ENCODE results near the gene DENND1A.

Gene DENND1A

GRCh38 chr9:123445981-123446610, 483.8 kb downstream of the DENND1A start:
- no peak overlapping the region for H4K91ac ChIP-seq (ENCODE audit: low read length)
- H2AK5ac ChIP-seq (ENCODE audit: low read length, severe bottlenecking): no peak overlapping the region
- no peaks in the 10 kb centered on the region for H3K27me3 ChIP-seq (ENCODE audit: control insufficient read depth in 1 of 2, insufficient read depth in 1 of 2, low read length in 2 of 2)
- no peak overlapping the region for H3K23ac ChIP-seq (ENCODE audit: low read length in 2 of 2)
- no peak overlapping the region for H3K27ac ChIP-seq (ENCODE audit: low read length, poor library complexity, severe bottlenecking)
- H3K9ac ChIP-seq (ENCODE audit: low read length): no peak overlapping the region
- H2AFZ ChIP-seq (ENCODE audit: low read depth, low read length): no peak overlapping the region
- H2BK120ac ChIP-seq (ENCODE audit: low read depth, low read length): no peak overlapping the region
- H2BK12ac ChIP-seq (ENCODE audit: low read length in 2 of 2): no peak overlapping the region
- H3K4me2 ChIP-seq (ENCODE audit: low read length, poor library complexity, severe bottlenecking): no peak overlapping the region
- DNase-seq: no peak
- no peak overlapping the region for H3K14ac ChIP-seq (ENCODE audit: low read length in 2 of 2)
- no peak overlapping the region for H3K4me3 ChIP-seq (ENCODE audit: insufficient read depth in 1 of 2, low read depth in 1 of 2, low read length in 2 of 2)
- no peaks in the 10 kb centered on the region for H3K79me1 ChIP-seq (replicated peaks; ENCODE audit: low read length, poor library complexity, severe bottlenecking)
- H3K18ac ChIP-seq (ENCODE audit: low read depth in 1 of 2, low read length in 2 of 2): no peak overlapping the region
- H2BK5ac ChIP-seq (ENCODE audit: low read depth, low read length, poor library complexity, severe bottlenecking): no peak overlapping the region
- peaks cover 4 to 10% of the 10 kb centered on the region in 2 experiments for H3K36me3 ChIP-seq (ENCODE audit: control insufficient read depth in 1 of 2, insufficient read depth in 2 of 2, low read depth in 1 of 2, low read length in 2 of 2)
- no peak overlapping the region for H4K8ac ChIP-seq (ENCODE audit: low read length)
- H3K9me3 ChIP-seq (ENCODE audit: control insufficient read depth, low read length): no peaks in the 10 kb centered on the region
- 87% methylated on average over 6 of the region's 10 CpGs for WGBS
- H2BK15ac ChIP-seq (ENCODE audit: low read depth, poor library complexity, severe bottlenecking): no peak overlapping the region
- H3K4me1 ChIP-seq (ENCODE audit: control insufficient read depth, insufficient read depth, low read depth, low read length): peaks cover 2% of the 10 kb centered on the region
- no peak overlapping the region for H3K4ac ChIP-seq (ENCODE audit: low read depth in 1 of 2, low read length in 2 of 2)

GRCh38 chr9:123445116-123445515, 484.8 kb downstream of the DENND1A start:
- Histone ChIP-seq H3K23ac (ENCODE audit: low read length in 2 of 2) (no peak overlapping the region), H3K14ac (ENCODE audit: low read length in 2 of 2) (no peak overlapping the region), H3K4me3 (ENCODE audit: insufficient read depth in 1 of 2, low read depth in 1 of 2, low read length in 2 of 2) (no peak overlapping the region), H2BK120ac (ENCODE audit: low read depth, low read length) (no peak overlapping the region), H3K4me1 (ENCODE audit: control insufficient read depth, insufficient read depth, low read depth, low read length) (peaks cover 2% of the 10 kb centered on the region), H2BK15ac (ENCODE audit: low read depth, poor library complexity, severe bottlenecking) (no peak overlapping the region), H3K79me1 (replicated peaks; ENCODE audit: low read length, poor library complexity, severe bottlenecking) (no peaks in the 10 kb centered on the region), H2BK5ac (ENCODE audit: low read depth, low read length, poor library complexity, severe bottlenecking) (no peak overlapping the region), H3K4ac (ENCODE audit: low read depth in 1 of 2, low read length in 2 of 2) (no peak overlapping the region), H4K91ac (ENCODE audit: low read length) (no peak overlapping the region), H3K9ac (ENCODE audit: low read length) (no peak overlapping the region), H3K27ac (ENCODE audit: low read length, poor library complexity, severe bottlenecking) (no peak overlapping the region), H2AFZ (ENCODE audit: low read depth, low read length) (no peak overlapping the region), H3K36me3 (ENCODE audit: control insufficient read depth in 1 of 2, insufficient read depth in 2 of 2, low read depth in 1 of 2, low read length in 2 of 2) (peaks cover 4 to 7% of the 10 kb centered on the region in 2 experiments), H2AK5ac (ENCODE audit: low read length, severe bottlenecking) (no peak overlapping the region), H3K9me3 (ENCODE audit: control insufficient read depth, low read length) (no peaks in the 10 kb centered on the region), H3K27me3 (ENCODE audit: control insufficient read depth in 1 of 2, insufficient read depth in 1 of 2, low read length in 2 of 2) (no peaks in the 10 kb centered on the region), H4K8ac (ENCODE audit: low read length) (no peak overlapping the region), H3K4me2 (ENCODE audit: low read length, poor library complexity, severe bottlenecking) (no peak overlapping the region), H2BK12ac (ENCODE audit: low read length in 2 of 2) (no peak overlapping the region), H3K18ac (ENCODE audit: low read depth in 1 of 2, low read length in 2 of 2) (no peak overlapping the region)
- no peak for DNase-seq
- 97% methylated on average over 7 of the region's 7 CpGs for WGBS

- H3K9ac ChIP-seq (ENCODE audit: low read length): no peak overlapping the region
- H3K9me3 ChIP-seq (ENCODE audit: control insufficient read depth, low read length): no peaks in the 10 kb centered on the region
Observed at GRCh38 chr9:123441769-123442168, 488.2 kb downstream of the DENND1A start.

GRCh38 chr9:123440256-123440655, 489.7 kb downstream of the DENND1A start:
- peaks cover 4% of the 10 kb centered on the region for H3K4me1 ChIP-seq (ENCODE audit: control insufficient read depth, insufficient read depth, low read depth, low read length)
- 96% methylated on average over 8 of the region's 11 CpGs for WGBS
- H2AFZ ChIP-seq (ENCODE audit: low read depth, low read length): no peak overlapping the region
- no peak overlapping the region for H4K8ac ChIP-seq (ENCODE audit: low read length)
- DNase-seq: no peak
- H2AK5ac ChIP-seq (ENCODE audit: low read length, severe bottlenecking): no peak overlapping the region
- no peak overlapping the region for H3K23ac ChIP-seq (ENCODE audit: low read length in 2 of 2)
- no peak overlapping the region for H2BK5ac ChIP-seq (ENCODE audit: low read depth, low read length, poor library complexity, severe bottlenecking)
- H3K36me3 ChIP-seq (ENCODE audit: control insufficient read depth in 1 of 2, insufficient read depth in 2 of 2, low read depth in 1 of 2, low read length in 2 of 2): peaks cover 8 to 35% of the 10 kb centered on the region in 2 experiments
- H2BK15ac ChIP-seq (ENCODE audit: low read depth, poor library complexity, severe bottlenecking): no peak overlapping the region
- H3K4ac ChIP-seq (ENCODE audit: low read depth in 1 of 2, low read length in 2 of 2): no peak overlapping the region
- no peaks in the 10 kb centered on the region for H3K79me1 ChIP-seq (replicated peaks; ENCODE audit: low read length, poor library complexity, severe bottlenecking)
- no peak overlapping the region for H3K4me2 ChIP-seq (ENCODE audit: low read length, poor library complexity, severe bottlenecking)
- no peak overlapping the region for H3K14ac ChIP-seq (ENCODE audit: low read length in 2 of 2)
- no peak overlapping the region for H3K4me3 ChIP-seq (ENCODE audit: insufficient read depth in 1 of 2, low read depth in 1 of 2, low read length in 2 of 2)
- H3K9ac ChIP-seq (ENCODE audit: low read length): no peak overlapping the region
- no peak overlapping the region for H2BK12ac ChIP-seq (ENCODE audit: low read length in 2 of 2)
- no peak overlapping the region for H3K18ac ChIP-seq (ENCODE audit: low read depth in 1 of 2, low read length in 2 of 2)
- no peaks in the 10 kb centered on the region for H3K9me3 ChIP-seq (ENCODE audit: control insufficient read depth, low read length)
- H4K91ac ChIP-seq (ENCODE audit: low read length): no peak overlapping the region
- H3K27ac ChIP-seq (ENCODE audit: low read length, poor library complexity, severe bottlenecking): no peak overlapping the region
- H3K27me3 ChIP-seq (ENCODE audit: control insufficient read depth in 1 of 2, insufficient read depth in 1 of 2, low read length in 2 of 2): no peaks in the 10 kb centered on the region
- H2BK120ac ChIP-seq (ENCODE audit: low read depth, low read length): no peak overlapping the region

More at GRCh38 chr9:123441769-123442168, 488.2 kb downstream of the DENND1A start:
- Histone ChIP-seq H4K91ac (ENCODE audit: low read length) (no peak overlapping the region), H3K18ac (ENCODE audit: low read depth in 1 of 2, low read length in 2 of 2) (no peak overlapping the region), H2AFZ (ENCODE audit: low read depth, low read length) (no peak overlapping the region), H2BK120ac (ENCODE audit: low read depth, low read length) (no peak overlapping the region), H4K8ac (ENCODE audit: low read length) (no peak overlapping the region), H3K4ac (ENCODE audit: low read depth in 1 of 2, low read length in 2 of 2) (no peak overlapping the region), H2BK5ac (ENCODE audit: low read depth, low read length, poor library complexity, severe bottlenecking) (no peak overlapping the region), H2BK15ac (ENCODE audit: low read depth, poor library complexity, severe bottlenecking) (no peak overlapping the region), H3K14ac (ENCODE audit: low read length in 2 of 2) (no peak overlapping the region), H3K4me3 (ENCODE audit: insufficient read depth in 1 of 2, low read depth in 1 of 2, low read length in 2 of 2) (no peak overlapping the region), H3K36me3 (ENCODE audit: control insufficient read depth in 1 of 2, insufficient read depth in 2 of 2, low read depth in 1 of 2, low read length in 2 of 2) (peaks cover 9 to 26% of the 10 kb centered on the region in 2 experiments), H2AK5ac (ENCODE audit: low read length, severe bottlenecking) (no peak overlapping the region), H2BK12ac (ENCODE audit: low read length in 2 of 2) (no peak overlapping the region), H3K27ac (ENCODE audit: low read length, poor library complexity, severe bottlenecking) (no peak overlapping the region), H3K23ac (ENCODE audit: low read length in 2 of 2) (no peak overlapping the region), H3K4me1 (ENCODE audit: control insufficient read depth, insufficient read depth, low read depth, low read length) (peaks cover 5% of the 10 kb centered on the region), H3K4me2 (ENCODE audit: low read length, poor library complexity, severe bottlenecking) (no peak overlapping the region), H3K27me3 (ENCODE audit: control insufficient read depth in 1 of 2, insufficient read depth in 1 of 2, low read length in 2 of 2) (no peaks in the 10 kb centered on the region), H3K79me1 (replicated peaks; ENCODE audit: low read length, poor library complexity, severe bottlenecking) (no peaks in the 10 kb centered on the region)
- DNase-seq: no peak
